Measurements from ENCODE around the gene CDK17.

DNA sequence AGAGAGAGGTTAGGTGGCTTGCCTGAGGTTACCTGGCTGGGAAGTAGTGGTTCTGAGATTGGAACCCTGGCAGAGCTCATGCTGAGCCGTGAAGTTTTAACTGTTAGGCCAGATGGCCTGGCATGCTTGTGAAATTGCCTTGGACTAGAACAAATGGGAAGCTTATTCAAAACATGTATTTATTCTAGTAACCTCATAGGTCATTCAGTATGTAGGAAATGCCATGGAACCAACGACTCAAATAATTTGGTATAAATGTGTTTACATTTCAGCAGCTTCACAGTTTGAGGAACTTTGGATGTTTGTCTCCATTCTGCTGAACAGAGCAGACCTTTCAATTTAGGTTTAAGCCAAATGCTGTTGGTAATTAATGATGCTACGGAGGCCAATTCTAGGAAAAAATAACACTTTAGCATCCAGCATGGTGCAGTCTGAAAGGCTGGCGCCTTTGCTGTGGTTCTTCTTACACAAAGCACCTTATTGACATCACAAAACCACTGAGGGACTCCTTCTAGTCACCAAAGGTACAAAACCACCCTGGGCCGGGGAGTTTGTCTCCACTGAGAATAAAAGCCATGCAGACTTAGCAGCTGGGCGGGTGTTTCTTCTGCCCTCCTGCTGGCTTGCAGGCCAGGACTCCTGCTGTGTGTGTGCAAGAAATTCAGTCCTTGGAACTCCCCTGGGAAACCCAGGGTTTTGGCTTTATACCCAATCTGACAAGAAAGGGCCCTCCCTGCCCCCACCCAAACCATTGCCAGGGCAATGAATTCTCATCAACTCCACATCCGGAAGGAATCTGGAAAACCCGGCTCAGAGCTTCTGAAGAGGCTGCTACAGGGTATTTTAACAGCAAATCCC, 141.9 kb downstream of the CDK17 start:
- TF ChIP-seq, protein P1, sequence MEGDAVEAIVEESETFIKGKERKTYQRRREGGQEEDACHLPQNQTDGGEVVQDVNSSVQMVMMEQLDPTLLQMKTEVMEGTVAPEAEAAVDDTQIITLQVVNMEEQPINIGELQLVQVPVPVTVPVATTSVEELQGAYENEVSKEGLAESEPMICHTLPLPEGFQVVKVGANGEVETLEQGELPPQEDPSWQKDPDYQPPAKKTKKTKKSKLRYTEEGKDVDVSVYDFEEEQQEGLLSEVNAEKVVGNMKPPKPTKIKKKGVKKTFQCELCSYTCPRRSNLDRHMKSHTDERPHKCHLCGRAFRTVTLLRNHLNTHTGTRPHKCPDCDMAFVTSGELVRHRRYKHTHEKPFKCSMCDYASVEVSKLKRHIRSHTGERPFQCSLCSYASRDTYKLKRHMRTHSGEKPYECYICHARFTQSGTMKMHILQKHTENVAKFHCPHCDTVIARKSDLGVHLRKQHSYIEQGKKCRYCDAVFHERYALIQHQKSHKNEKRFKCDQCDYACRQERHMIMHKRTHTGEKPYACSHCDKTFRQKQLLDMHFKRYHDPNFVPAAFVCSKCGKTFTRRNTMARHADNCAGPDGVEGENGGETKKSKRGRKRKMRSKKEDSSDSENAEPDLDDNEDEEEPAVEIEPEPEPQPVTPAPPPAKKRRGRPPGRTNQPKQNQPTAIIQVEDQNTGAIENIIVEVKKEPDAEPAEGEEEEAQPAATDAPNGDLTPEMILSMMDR (IDR thresholded peaks at IDR 0.05), result no peak
- TF ChIP-seq POLR2A (IDR thresholded peaks at IDR 0.05), result no peak
